HG02852 (cell line): ENCODE results near the gene SPINK4.

ENCODE experiments used
- ATAC-seq: cut with Tn5 transposase; IDR thresholded peaks from one replicate; pipeline ENCODE4 v1.9.1; 2021; ENCODE audit warnings: mild to moderate bottlenecking, moderate library complexity; ENCODE audit not compliant: unreplicated experiment

SPINK4 gene

GRCh38 chr9:33228606-33229005 lies 11.4 kb upstream of the SPINK4 start:
- no peak for ATAC-seq

- no peak for ATAC-seq
Observed at GRCh38 chr9:33229359-33230114, 10.4 kb upstream of the SPINK4 start.

- no peak for ATAC-seq
Observed at GRCh38 chr9:33230756-33231622, 9.0 kb upstream of the SPINK4 start.

- no peak for ATAC-seq
Observed at GRCh38 chr9:33231623-33231942, 8.4 kb upstream of the SPINK4 start.

- no peak for ATAC-seq
Observed at GRCh38 chr9:33232815-33233214, 7.2 kb upstream of the SPINK4 start.

- no peak for ATAC-seq
Observed at GRCh38 chr9:33233626-33234342, 6.2 kb upstream of the SPINK4 start.

- no peak for ATAC-seq
Observed at GRCh38 chr9:33234511-33235467, 5.2 kb upstream of the SPINK4 start.

GRCh38 chr9:33236571-33236970 lies 3.4 kb upstream of the SPINK4 start:
- no peak for ATAC-seq

- ATAC-seq: no peak
Observed at GRCh38 chr9:33241298-33241697, 1.3 kb downstream of the SPINK4 start.

GRCh38 chr9:33242609-33243134 lies 2.7 kb downstream of the SPINK4 start:
- ATAC-seq: no peak

GRCh38 chr9:33244137-33244784 lies 4.3 kb downstream of the SPINK4 start:
- no peak for ATAC-seq

- no peak for ATAC-seq
Observed at GRCh38 chr9:33245341-33245740, 5.4 kb downstream of the SPINK4 start.

- no peak for ATAC-seq
Observed at GRCh38 chr9:33246269-33246860, 6.4 kb downstream of the SPINK4 start.

GRCh38 chr9:33248606-33249005 lies 8.6 kb downstream of the SPINK4 start:
- no peak for ATAC-seq

- peak; percentile 53 for ATAC-seq
Observed at GRCh38 chr9:33249087-33249658, 9.2 kb downstream of the SPINK4 start.

- ATAC-seq: no peak
Observed at GRCh38 chr9:33249983-33250382, 10.0 kb downstream of the SPINK4 start.

- no peak for ATAC-seq
Observed at GRCh38 chr9:33250458-33250995, 10.6 kb downstream of the SPINK4 start.

GRCh38 chr9:33254211-33254610 lies 14.2 kb downstream of the SPINK4 start:
- no peak for ATAC-seq

GRCh38 chr9:33255014-33255413 lies 15.0 kb downstream of the SPINK4 start:
- no peak for ATAC-seq
